Measurements from ENCODE around the gene TCIRG1. TPM values are rescaled to one million over a fixed set of nuclear protein-coding genes. Genes with fewer than 3 reads are reported as not detected.

The TCIRG1 gene
- total and polyA plus RNA-seq, 2 of the 13 experiments (the other 11 are each of a cell fraction or from before 2014, with no cell fraction given), result 48.0 to 69.6 TPM

DNA sequence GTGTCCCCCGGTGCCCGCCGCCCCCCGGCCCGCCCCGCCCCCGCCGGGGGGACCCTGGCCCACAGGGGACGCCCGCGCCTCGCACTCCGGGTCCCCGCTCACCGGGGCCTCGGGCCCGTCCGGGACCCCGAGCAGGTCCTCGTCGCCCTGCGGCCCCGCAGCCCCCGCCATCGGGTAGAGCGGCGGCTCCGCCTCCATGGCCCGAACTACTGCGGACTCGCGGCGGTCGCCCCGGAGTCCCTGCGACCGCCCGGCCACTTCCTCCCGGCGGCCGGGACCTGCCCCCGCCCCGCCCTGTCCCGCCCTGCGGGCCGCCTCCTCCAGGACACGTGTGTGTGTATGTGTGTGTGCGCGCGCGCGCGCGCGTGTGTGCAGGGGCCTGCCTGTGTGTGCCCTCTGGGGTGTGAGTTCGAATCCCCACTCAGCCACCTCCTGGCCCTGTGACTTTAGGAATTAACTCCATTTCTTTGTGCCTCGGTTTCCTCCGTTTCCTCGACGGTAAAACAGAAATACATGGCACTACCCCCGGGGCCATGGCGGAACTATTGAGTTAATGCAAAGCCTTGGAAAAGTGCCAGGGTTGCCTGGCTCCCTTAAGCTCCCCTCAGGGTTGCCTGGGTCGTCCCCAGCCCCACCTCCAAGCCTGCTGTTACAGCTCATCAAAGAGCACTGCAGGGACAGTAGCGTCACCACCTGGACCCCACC lies 34.8 kb upstream of the TCIRG1 start, which contains the start of gene UNC93B1 (continued):
- TF ChIP-seq, protein P1, sequence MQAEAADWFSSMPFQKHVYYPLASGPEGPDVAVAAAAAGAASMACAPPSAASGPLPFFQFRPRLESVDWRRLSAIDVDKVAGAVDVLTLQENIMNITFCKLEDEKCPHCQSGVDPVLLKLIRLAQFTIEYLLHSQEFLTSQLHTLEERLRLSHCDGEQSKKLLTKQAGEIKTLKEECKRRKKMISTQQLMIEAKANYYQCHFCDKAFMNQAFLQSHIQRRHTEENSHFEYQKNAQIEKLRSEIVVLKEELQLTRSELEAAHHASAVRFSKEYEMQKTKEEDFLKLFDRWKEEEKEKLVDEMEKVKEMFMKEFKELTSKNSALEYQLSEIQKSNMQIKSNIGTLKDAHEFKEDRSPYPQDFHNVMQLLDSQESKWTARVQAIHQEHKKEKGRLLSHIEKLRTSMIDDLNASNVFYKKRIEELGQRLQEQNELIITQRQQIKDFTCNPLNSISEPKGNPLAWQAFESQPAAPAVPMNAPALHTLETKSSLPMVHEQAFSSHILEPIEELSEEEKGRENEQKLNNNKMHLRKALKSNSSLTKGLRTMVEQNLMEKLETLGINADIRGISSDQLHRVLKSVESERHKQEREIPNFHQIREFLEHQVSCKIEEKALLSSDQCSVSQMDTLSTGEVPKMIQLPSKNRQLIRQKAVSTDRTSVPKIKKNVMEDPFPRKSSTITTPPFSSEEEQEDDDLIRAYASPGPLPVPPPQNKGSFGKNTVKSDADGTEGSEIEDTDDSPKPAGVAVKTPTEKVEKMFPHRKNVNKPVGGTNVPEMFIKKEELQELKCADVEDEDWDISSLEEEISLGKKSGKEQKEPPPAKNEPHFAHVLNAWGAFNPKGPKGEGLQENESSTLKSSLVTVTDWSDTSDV (CRISPR knock-in tag; IDR thresholded peaks at IDR 0.05), result 0 out of 2 replicates have a peak, but pooled peaks have one; percentile 28
- TF ChIP-seq GFI1 (CRISPR knock-in tag; IDR thresholded peaks at IDR 0.05; ENCODE audit: borderline replicate concordance), result peak; percentile 51; the same call in 1 of the 2 replicates
- TF ChIP-seq, protein P2, sequence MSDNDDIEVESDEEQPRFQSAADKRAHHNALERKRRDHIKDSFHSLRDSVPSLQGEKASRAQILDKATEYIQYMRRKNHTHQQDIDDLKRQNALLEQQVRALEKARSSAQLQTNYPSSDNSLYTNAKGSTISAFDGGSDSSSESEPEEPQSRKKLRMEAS (IDR thresholded peaks at IDR 0.05), result peak; percentile 83
- no peak for TF ChIP-seq KAT7 (CRISPR knock-in tag; IDR thresholded peaks at IDR 0.05; ENCODE audit: borderline replicate concordance)
- TF ChIP-seq PHF8 (CRISPR knock-in tag; IDR thresholded peaks at IDR 0.05), result peak; percentile 47
- no peak for TF ChIP-seq NRL (CRISPR knock-in tag; IDR thresholded peaks at IDR 0.05; ENCODE audit: borderline replicate concordance)
- TF ChIP-seq, protein P3, sequence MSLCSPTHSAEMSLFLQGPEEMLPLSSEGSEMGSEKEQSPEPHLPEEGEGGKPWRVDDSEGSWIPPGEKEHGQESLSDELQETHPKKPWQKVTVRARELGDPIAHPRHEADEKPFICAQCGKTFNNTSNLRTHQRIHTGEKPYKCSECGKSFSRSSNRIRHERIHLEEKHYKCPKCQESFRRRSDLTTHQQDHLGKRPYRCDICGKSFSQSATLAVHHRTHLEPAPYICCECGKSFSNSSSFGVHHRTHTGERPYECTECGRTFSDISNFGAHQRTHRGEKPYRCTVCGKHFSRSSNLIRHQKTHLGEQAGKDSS (CRISPR knock-in tag; IDR thresholded peaks at IDR 0.05; ENCODE audit: borderline replicate concordance, low read depth), result peak; percentile 29; the same call in 1 of the 2 replicates
- TF ChIP-seq MTA1 (CRISPR knock-in tag; IDR thresholded peaks at IDR 0.05; ENCODE audit: borderline replicate concordance), result no peak; the same call in 1 of the 2 replicates
- TF ChIP-seq, protein P4, sequence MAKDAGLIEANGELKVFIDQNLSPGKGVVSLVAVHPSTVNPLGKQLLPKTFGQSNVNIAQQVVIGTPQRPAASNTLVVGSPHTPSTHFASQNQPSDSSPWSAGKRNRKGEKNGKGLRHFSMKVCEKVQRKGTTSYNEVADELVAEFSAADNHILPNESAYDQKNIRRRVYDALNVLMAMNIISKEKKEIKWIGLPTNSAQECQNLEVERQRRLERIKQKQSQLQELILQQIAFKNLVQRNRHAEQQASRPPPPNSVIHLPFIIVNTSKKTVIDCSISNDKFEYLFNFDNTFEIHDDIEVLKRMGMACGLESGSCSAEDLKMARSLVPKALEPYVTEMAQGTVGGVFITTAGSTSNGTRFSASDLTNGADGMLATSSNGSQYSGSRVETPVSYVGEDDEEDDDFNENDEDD (CRISPR knock-in tag; IDR thresholded peaks at IDR 0.05; ENCODE audit: borderline replicate concordance), result peak; percentile 64; the same call in 1 of the 2 replicates
- TF ChIP-seq BCL6 (CRISPR knock-in tag; IDR thresholded peaks at IDR 0.05), result 0 out of 2 replicates have a peak, but pooled peaks have one; percentile 10
- TF ChIP-seq RORA (CRISPR knock-in tag; IDR thresholded peaks at IDR 0.05), result no peak
- 0 out of 2 replicates have a peak, but pooled peaks have one; percentile 4 for TF ChIP-seq ZNF772 (CRISPR knock-in tag; IDR thresholded peaks at IDR 0.05)
- TF ChIP-seq, protein P5, sequence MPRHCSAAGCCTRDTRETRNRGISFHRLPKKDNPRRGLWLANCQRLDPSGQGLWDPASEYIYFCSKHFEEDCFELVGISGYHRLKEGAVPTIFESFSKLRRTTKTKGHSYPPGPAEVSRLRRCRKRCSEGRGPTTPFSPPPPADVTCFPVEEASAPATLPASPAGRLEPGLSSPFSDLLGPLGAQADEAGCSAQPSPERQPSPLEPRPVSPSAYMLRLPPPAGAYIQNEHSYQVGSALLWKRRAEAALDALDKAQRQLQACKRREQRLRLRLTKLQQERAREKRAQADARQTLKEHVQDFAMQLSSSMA (CRISPR knock-in tag; IDR thresholded peaks at IDR 0.05), result peak; percentile 38; the same call in 1 of the 2 replicates
- no peak for TF ChIP-seq MAFG (CRISPR knock-in tag; IDR thresholded peaks at IDR 0.05)
- TF ChIP-seq ZFX (CRISPR knock-in tag; IDR thresholded peaks at IDR 0.05; ENCODE audit: low read depth), result peak; percentile 68
- TF ChIP-seq, protein P6, sequence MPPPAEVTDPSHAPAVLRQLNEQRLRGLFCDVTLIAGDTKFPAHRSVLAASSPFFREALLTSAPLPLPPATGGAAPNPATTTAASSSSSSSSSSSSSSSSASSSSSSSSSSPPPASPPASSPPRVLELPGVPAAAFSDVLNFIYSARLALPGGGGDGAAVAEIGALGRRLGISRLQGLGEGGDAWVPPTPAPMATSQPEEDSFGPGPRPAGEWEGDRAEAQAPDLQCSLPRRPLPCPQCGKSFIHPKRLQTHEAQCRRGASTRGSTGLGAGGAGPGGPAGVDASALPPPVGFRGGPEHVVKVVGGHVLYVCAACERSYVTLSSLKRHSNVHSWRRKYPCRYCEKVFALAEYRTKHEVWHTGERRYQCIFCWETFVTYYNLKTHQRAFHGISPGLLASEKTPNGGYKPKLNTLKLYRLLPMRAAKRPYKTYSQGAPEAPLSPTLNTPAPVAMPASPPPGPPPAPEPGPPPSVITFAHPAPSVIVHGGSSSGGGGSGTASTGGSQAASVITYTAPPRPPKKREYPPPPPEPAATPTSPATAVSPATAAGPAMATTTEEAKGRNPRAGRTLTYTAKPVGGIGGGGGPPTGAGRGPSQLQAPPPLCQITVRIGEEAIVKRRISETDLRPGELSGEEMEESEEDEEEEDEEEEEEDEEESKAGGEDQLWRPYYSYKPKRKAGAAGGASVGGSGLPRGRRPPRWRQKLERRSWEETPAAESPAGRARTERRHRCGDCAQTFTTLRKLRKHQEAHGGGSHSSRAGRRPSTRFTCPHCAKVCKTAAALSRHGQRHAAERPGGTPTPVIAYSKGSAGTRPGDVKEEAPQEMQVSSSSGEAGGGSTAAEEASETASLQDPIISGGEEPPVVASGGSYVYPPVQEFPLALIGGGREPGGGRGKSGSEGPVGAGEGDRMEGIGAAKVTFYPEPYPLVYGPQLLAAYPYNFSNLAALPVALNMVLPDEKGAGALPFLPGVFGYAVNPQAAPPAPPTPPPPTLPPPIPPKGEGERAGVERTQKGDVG (CRISPR knock-in tag; IDR thresholded peaks at IDR 0.05; ENCODE audit: borderline replicate concordance), result 0 out of 2 replicates have a peak, but pooled peaks have one; percentile 58
- TF ChIP-seq ZSCAN9 (CRISPR knock-in tag; IDR thresholded peaks at IDR 0.05; ENCODE audit: borderline replicate concordance), result no peak
- TF ChIP-seq MYC (CRISPR knock-in tag; IDR thresholded peaks at IDR 0.05; ENCODE audit: borderline replicate concordance), result peak; percentile 87; the same call in 1 of the 2 replicates
- TF ChIP-seq SP4 (CRISPR knock-in tag; IDR thresholded peaks at IDR 0.05), result peak; percentile 88

Measured in HepG2 (cell line).